HG03097 (cell line): ENCODE data around the gene PPP1CB.
A peak's percentile ranks its signal among the peaks of the same experiment; 100 is the strongest.
"Not testable (repeated sequence)": the region's sequence is repeated elsewhere in the genome, so short reads cannot be mapped to it uniquely, and the experiment has no call there.

Experiments used
- ATAC-seq: cut with Tn5 transposase; IDR thresholded peaks from one replicate; pipeline ENCODE4 v1.9.1; 2021; ENCODE audit not compliant: unreplicated experiment, low FRiP score

The PPP1CB gene

GRCh38 chr2:28742619-28743018 is 9.0 kb upstream of the PPP1CB start:
- not testable (repeated sequence) for ATAC-seq

GRCh38 chr2:28745225-28745624 is 6.4 kb upstream of the PPP1CB start:
- ATAC-seq: no peak

GRCh38 chr2:28745876-28746275 is 5.8 kb upstream of the PPP1CB start:
- ATAC-seq: no peak

- ATAC-seq: no peak
Observed at GRCh38 chr2:28746429-28747111, 5.1 kb upstream of the PPP1CB start.

- no peak for ATAC-seq
Observed at GRCh38 chr2:28747714-28748113, 3.9 kb upstream of the PPP1CB start.

GRCh38 chr2:28748176-28748575 is 3.5 kb upstream of the PPP1CB start:
- no peak for ATAC-seq

- no peak for ATAC-seq
Observed at GRCh38 chr2:28748941-28749340, 2.7 kb upstream of the PPP1CB start.

- ATAC-seq: no peak
Observed at GRCh38 chr2:28749526-28749925, 2.1 kb upstream of the PPP1CB start.

- no peak for ATAC-seq
Observed at GRCh38 chr2:28750316-28751251, 1.0 kb upstream of the PPP1CB start.

GRCh38 chr2:28751956-28752630 is 463 bp downstream of the PPP1CB start:
- ATAC-seq: peak; percentile 20

- no peak for ATAC-seq
Observed at GRCh38 chr2:28752631-28753376, 1.2 kb downstream of the PPP1CB start.

- no peak for ATAC-seq
Observed at GRCh38 chr2:28754321-28754720, 2.7 kb downstream of the PPP1CB start.

GRCh38 chr2:28755421-28755820 is 3.8 kb downstream of the PPP1CB start:
- ATAC-seq: no peak

- ATAC-seq: no peak
Observed at GRCh38 chr2:28758459-28758858, 6.8 kb downstream of the PPP1CB start.

- no peak for ATAC-seq
Observed at GRCh38 chr2:28761420-28761819, 9.8 kb downstream of the PPP1CB start.

GRCh38 chr2:28764909-28765711 is 13.5 kb downstream of the PPP1CB start:
- ATAC-seq: no peak

GRCh38 chr2:28766070-28766469 is 14.4 kb downstream of the PPP1CB start:
- ATAC-seq: no peak

- no peak for ATAC-seq
Observed at GRCh38 chr2:28767337-28767736, 15.7 kb downstream of the PPP1CB start.

GRCh38 chr2:28768422-28768821 is 16.8 kb downstream of the PPP1CB start:
- no peak for ATAC-seq

- ATAC-seq: no peak
Observed at GRCh38 chr2:28768952-28769351, 17.3 kb downstream of the PPP1CB start.
